HEK293 (cell line): ENCODE measurements around the gene DHFR.
A peak's percentile ranks its signal among the peaks of the same experiment; 100 is the strongest.

Experiments used
- CTCF ChIP-seq: fragments of 450-650 bp; formaldehyde crosslinking; IDR thresholded peaks from 2 replicates; pipeline ENCODE4 v1.5.1; 2016; ENCODE audit warnings: missing biosample characterization, missing genetic modification characterization
- GLI4 ChIP-seq: fragments of 450-650 bp; formaldehyde crosslinking; IDR thresholded peaks from 2 replicates; pipeline ENCODE4 v1.5.1; 2016; ENCODE audit warnings: missing biosample characterization, missing genetic modification characterization
- HOXC10 ChIP-seq: sonication (generic); formaldehyde crosslinking; IDR thresholded peaks from 2 replicates; pipeline ENCODE4 v1.8.1; 2023; ENCODE audit warnings: mild to moderate bottlenecking, missing genetic modification reagents
- YY1 ChIP-seq: fragments of 450-650 bp; formaldehyde crosslinking; IDR thresholded peaks from 2 replicates; pipeline ENCODE4 v1.5.1; 2018; ENCODE audit warnings: missing biosample characterization, missing genetic modification characterization
- ZBTB17 ChIP-seq: fragments of 450-650 bp; formaldehyde crosslinking; IDR thresholded peaks from 2 replicates; pipeline ENCODE4 v1.5.1; 2016; ENCODE audit warnings: missing biosample characterization, missing genetic modification characterization
- ZNF138 ChIP-seq: fragments of 450-650 bp; formaldehyde crosslinking; IDR thresholded peaks from 2 replicates; pipeline ENCODE4 v1.5.1; 2016; ENCODE audit warnings: missing biosample characterization, missing genetic modification characterization, borderline replicate concordance
- ZNF174 ChIP-seq: fragments of 450-650 bp; formaldehyde crosslinking; IDR thresholded peaks from 2 replicates; pipeline ENCODE4 v1.5.0; 2017; ENCODE audit warnings: missing biosample characterization, mild to moderate bottlenecking, missing genetic modification characterization
- ZNF558 ChIP-seq: fragments of 450-650 bp; formaldehyde crosslinking; IDR thresholded peaks from 2 replicates; pipeline ENCODE4 v1.5.1; 2016; ENCODE audit warnings: missing biosample characterization, missing genetic modification characterization
- ZNF660 ChIP-seq: fragments of 450-650 bp; IDR thresholded peaks from 2 replicates; pipeline ENCODE4 v1.5.1; 2018; ENCODE audit warnings: missing biosample characterization, mild to moderate bottlenecking, missing genetic modification characterization
- ZNF747 ChIP-seq: fragments of 450-650 bp; formaldehyde crosslinking; IDR thresholded peaks from 2 replicates; pipeline ENCODE4 v1.5.1; 2016; ENCODE audit warnings: missing biosample characterization, missing genetic modification characterization

GRCh38 chr5:80655231-80655774 is 520 bp upstream of the DHFR start:
- TF ChIP-seq ZNF174 (tag by site-specific recombination) (no peak), ZNF558 (tag by site-specific recombination) (no peak), HOXC10 (CRISPR knock-in tag) (no peak), CTCF (tag by site-specific recombination) (no peak), ZNF660 (tag by site-specific recombination) (no peak), ZNF747 (no peak), GLI4 (tag by site-specific recombination) (no peak), ZBTB17 (tag by site-specific recombination) (0 out of 2 replicates have a peak, but pooled peaks have one; percentile 38), YY1 (tag by site-specific recombination) (no peak), ZNF138 (no peak)
